ENCODE results near the gene MMD. TPM values are rescaled to one million over a fixed set of nuclear protein-coding genes. Genes with fewer than 3 reads are reported as not detected.
A peak's percentile ranks its signal among the peaks of the same experiment; 100 is the strongest.

Gene MMD
- total and polyA plus RNA-seq, 2 of the 13 experiments (the other 11 are each of a cell fraction or from before 2014, with no cell fraction given): 121 to 225 TPM

DNA sequence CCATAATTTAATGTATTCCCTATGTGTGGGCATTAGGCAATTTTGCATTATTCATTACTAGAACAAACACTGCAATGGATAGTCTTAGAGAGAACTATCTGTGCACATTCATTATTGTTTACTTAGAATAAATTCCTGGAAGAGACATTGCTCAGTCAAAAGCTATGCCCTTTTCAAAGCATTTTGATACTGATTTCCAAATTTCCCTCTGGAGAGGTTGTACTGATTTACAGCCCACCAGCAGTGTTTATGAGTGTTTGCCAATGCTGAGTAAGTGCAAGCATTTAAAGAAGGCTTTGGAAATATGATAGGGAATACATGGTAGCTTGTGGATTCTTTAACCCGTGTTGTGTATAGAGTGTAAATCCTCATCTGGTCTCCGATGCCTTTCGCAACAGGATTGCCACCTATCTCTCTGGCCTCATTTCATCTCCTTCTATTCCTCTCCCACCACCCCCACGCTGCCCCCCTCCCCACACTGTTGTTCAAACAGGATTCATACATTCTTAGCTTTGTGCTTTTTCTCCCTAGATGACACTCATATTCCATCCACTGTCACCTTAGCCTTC is 33.4 kb upstream of the MMD start (continued):
- TF ChIP-seq, protein P1, sequence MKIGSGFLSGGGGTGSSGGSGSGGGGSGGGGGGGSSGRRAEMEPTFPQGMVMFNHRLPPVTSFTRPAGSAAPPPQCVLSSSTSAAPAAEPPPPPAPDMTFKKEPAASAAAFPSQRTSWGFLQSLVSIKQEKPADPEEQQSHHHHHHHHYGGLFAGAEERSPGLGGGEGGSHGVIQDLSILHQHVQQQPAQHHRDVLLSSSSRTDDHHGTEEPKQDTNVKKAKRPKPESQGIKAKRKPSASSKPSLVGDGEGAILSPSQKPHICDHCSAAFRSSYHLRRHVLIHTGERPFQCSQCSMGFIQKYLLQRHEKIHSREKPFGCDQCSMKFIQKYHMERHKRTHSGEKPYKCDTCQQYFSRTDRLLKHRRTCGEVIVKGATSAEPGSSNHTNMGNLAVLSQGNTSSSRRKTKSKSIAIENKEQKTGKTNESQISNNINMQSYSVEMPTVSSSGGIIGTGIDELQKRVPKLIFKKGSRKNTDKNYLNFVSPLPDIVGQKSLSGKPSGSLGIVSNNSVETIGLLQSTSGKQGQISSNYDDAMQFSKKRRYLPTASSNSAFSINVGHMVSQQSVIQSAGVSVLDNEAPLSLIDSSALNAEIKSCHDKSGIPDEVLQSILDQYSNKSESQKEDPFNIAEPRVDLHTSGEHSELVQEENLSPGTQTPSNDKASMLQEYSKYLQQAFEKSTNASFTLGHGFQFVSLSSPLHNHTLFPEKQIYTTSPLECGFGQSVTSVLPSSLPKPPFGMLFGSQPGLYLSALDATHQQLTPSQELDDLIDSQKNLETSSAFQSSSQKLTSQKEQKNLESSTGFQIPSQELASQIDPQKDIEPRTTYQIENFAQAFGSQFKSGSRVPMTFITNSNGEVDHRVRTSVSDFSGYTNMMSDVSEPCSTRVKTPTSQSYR (CRISPR knock-in tag; IDR thresholded peaks at IDR 0.05; ENCODE audit: borderline replicate concordance): no peak; the same call in 1 of the 2 replicates
- TF ChIP-seq, protein P2, sequence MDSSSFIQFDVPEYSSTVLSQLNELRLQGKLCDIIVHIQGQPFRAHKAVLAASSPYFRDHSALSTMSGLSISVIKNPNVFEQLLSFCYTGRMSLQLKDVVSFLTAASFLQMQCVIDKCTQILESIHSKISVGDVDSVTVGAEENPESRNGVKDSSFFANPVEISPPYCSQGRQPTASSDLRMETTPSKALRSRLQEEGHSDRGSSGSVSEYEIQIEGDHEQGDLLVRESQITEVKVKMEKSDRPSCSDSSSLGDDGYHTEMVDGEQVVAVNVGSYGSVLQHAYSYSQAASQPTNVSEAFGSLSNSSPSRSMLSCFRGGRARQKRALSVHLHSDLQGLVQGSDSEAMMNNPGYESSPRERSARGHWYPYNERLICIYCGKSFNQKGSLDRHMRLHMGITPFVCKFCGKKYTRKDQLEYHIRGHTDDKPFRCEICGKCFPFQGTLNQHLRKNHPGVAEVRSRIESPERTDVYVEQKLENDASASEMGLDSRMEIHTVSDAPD (CRISPR knock-in tag; IDR thresholded peaks at IDR 0.05): no peak
- TF ChIP-seq MED8 (CRISPR knock-in tag; IDR thresholded peaks at IDR 0.05; ENCODE audit: insufficient replicate concordance) (no peak), RFXANK (CRISPR knock-in tag; IDR thresholded peaks at IDR 0.05) (no peak), SATB2 (CRISPR knock-in tag; IDR thresholded peaks at IDR 0.05) (no peak), PLRG1 (conservative IDR thresholded peaks at IDR 0.05) (no peak), ZNF354B (CRISPR knock-in tag; IDR thresholded peaks at IDR 0.05) (no peak), HMGA1 (CRISPR knock-in tag; conservative IDR thresholded peaks at IDR 0.05) (no peak), ZNF326 (CRISPR knock-in tag; IDR thresholded peaks at IDR 0.05; ENCODE audit: borderline replicate concordance) (no peak), MEF2D (CRISPR knock-in tag; IDR thresholded peaks at IDR 0.05) (no peak), ZSCAN12 (CRISPR knock-in tag; IDR thresholded peaks at IDR 0.05) (no peak), SRSF1 (optimal IDR thresholded peaks at IDR 0.05; ENCODE audit: low read depth, low read length) (no peak), RFX5 (IDR thresholded peaks at IDR 0.05; ENCODE audit: low read depth, low read length) (no peak), RXRB (CRISPR knock-in tag; IDR thresholded peaks at IDR 0.05; ENCODE audit: borderline replicate concordance) (peak; percentile 57), KAT7 (CRISPR knock-in tag; IDR thresholded peaks at IDR 0.05; ENCODE audit: borderline replicate concordance) (no peak), FOXC1 (CRISPR knock-in tag; IDR thresholded peaks at IDR 0.05; ENCODE audit: borderline replicate concordance) (no peak), PRMT3 (CRISPR knock-in tag; IDR thresholded peaks at IDR 0.05; ENCODE audit: borderline replicate concordance, low read depth) (no peak), FOXA3 (CRISPR knock-in tag; IDR thresholded peaks at IDR 0.05) (peak; percentile 83)
- TF ChIP-seq, protein P3, sequence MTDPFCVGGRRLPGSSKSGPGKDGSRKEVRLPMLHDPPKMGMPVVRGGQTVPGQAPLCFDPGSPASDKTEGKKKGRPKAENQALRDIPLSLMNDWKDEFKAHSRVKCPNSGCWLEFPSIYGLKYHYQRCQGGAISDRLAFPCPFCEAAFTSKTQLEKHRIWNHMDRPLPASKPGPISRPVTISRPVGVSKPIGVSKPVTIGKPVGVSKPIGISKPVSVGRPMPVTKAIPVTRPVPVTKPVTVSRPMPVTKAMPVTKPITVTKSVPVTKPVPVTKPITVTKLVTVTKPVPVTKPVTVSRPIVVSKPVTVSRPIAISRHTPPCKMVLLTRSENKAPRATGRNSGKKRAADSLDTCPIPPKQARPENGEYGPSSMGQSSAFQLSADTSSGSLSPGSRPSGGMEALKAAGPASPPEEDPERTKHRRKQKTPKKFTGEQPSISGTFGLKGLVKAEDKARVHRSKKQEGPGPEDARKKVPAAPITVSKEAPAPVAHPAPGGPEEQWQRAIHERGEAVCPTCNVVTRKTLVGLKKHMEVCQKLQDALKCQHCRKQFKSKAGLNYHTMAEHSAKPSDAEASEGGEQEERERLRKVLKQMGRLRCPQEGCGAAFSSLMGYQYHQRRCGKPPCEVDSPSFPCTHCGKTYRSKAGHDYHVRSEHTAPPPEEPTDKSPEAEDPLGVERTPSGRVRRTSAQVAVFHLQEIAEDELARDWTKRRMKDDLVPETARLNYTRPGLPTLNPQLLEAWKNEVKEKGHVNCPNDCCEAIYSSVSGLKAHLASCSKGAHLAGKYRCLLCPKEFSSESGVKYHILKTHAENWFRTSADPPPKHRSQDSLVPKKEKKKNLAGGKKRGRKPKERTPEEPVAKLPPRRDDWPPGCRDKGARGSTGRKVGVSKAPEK (CRISPR knock-in tag; IDR thresholded peaks at IDR 0.05; ENCODE audit: borderline replicate concordance): no peak
- TF ChIP-seq, protein P4, sequence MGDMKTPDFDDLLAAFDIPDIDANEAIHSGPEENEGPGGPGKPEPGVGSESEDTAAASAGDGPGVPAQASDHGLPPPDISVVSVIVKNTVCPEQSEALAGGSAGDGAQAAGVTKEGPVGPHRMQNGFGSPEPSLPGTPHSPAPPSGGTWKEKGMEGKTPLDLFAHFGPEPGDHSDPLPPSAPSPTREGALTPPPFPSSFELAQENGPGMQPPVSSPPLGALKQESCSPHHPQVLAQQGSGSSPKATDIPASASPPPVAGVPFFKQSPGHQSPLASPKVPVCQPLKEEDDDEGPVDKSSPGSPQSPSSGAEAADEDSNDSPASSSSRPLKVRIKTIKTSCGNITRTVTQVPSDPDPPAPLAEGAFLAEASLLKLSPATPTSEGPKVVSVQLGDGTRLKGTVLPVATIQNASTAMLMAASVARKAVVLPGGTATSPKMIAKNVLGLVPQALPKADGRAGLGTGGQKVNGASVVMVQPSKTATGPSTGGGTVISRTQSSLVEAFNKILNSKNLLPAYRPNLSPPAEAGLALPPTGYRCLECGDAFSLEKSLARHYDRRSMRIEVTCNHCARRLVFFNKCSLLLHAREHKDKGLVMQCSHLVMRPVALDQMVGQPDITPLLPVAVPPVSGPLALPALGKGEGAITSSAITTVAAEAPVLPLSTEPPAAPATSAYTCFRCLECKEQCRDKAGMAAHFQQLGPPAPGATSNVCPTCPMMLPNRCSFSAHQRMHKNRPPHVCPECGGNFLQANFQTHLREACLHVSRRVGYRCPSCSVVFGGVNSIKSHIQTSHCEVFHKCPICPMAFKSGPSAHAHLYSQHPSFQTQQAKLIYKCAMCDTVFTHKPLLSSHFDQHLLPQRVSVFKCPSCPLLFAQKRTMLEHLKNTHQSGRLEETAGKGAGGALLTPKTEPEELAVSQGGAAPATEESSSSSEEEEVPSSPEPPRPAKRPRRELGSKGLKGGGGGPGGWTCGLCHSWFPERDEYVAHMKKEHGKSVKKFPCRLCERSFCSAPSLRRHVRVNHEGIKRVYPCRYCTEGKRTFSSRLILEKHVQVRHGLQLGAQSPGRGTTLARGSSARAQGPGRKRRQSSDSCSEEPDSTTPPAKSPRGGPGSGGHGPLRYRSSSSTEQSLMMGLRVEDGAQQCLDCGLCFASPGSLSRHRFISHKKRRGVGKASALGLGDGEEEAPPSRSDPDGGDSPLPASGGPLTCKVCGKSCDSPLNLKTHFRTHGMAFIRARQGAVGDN (CRISPR knock-in tag; IDR thresholded peaks at IDR 0.05): no peak
